RPMI7951 (cell line): ENCODE data around the gene CFLAR. TPM values are rescaled to one million over a fixed set of nuclear protein-coding genes. Genes with fewer than 3 reads are reported as not detected.
A peak's percentile ranks its signal among the peaks of the same experiment; 100 is the strongest.
"Not testable (repeated sequence)": the region's sequence is repeated elsewhere in the genome, so short reads cannot be mapped to it uniquely, and the experiment has no call there.

Experiments
- DNase-seq: peaks from one replicate; pipeline ENCODE4 v3.0.0-alpha.2; 2012; ENCODE audit warnings: low read depth
- total RNA-seq: library from RNA; depleted of rRNA; stranded (reverse); fragments of >200 nt; shearing (Covaris generic); gene quantifications from 2 replicates; pipeline ENCODE4 v1.2.3, GENCODE V29; 2014

The CFLAR gene
- total RNA-seq, 1 experiment from 2014 or later = 46.5 TPM

DNA sequence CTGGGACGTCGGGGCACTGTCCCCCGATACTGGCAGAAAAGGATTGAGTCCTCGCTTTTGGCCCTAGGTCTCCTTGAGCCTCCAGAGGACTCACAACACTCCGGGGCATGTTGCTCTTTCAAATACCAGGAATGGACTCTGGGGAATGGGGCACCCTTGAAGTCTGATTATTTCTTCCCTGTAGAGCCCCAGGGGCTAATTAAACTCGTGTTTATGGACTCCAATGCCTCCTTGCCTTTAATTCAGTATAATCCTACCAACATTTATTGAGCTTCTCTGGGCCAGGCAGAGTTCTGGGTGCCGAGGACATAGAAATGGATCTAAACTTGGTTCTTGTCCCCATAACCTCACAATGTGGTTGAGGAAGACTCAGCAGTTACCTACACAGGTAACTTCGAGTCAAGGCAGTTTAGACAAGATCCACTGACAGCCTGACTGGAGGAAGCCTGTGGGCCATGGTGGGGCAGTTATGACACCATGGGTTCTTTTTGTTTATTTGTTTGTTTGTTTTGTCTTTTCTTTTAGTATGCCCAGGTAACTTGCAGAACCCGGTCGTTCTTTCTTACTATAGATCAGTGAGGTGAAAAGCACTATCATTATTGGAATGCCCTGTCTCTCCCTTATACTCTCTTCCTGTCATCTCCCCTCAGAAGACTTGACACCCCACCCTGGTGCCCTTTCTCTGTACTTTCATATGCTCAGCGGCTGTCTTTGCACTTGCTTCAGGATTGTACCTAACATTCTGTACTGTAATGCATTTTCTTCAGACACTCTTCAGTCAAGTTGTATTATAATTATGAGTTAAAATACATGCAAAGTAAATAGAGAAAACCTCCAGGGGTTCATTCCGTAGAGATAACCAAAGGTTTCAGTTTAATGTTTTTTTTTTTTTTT lies 3.2 kb downstream of the CFLAR start:
- peak; percentile 72 for DNase-seq

DNA sequence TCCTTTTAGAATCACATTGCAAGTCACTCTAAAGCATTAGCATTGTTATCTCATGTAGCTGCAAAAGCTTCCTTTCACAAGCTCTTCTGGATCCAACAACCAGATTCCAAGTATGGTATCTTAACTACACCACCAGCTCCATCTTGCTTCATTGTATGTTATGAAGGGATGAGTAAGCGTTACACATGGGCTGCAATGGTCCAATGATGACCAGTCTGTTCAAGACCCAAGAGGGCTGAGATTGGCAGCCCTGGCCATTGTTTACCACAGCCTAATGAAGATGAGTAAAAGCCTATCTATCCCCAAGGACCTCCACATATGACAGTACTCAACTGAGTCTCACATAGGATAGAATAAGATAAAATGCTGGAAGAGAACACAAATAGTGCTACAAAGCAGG lies 6.3 kb downstream of the CFLAR start:
- peak; percentile 25 for DNase-seq

GRCh38 chr2:201126308-201127151 lies 10.6 kb downstream of the CFLAR start:
- no peak for DNase-seq

DNA sequence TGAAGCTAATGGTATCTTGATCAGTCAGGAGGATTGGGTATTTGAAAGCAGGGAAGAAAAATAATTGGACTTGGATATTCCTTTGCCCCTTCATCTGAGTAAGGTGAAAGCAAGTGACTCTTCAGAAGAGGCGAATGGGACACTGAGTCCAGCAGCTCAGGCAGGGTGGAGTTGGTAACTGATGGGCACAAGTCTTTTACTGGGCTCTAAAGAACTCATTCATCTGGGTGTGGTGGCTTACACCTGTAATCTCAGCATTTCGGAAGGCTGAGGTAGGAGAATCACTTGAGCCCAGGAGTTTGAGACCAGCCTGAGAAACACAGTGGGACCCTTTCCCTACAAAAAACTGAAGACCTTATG lies 11.2 kb downstream of the CFLAR start:
- DNase-seq = no peak

- DNase-seq = peak; percentile 89
Observed at GRCh38 chr2:201127570-201127969, 11.6 kb downstream of the CFLAR start.

DNA sequence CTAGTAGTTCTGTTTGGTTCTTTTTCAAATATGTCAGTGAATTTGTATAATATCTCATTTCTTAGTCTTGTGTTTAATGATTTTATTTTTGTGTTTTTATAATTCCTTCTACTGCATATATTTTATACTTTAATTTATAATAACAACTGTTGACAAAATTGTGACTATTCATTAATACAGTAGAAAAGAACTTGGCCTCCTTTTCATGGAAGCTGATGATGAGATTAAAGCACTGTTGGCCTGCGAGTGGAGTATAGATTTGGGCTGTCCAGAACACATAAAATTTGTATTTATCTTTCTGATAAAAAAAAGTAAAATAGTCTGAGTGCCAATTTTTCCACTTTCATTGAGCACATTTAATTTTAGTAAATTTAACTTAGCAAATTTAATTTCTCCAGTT lies 12.1 kb downstream of the CFLAR start:
- DNase-seq = no peak

DNA sequence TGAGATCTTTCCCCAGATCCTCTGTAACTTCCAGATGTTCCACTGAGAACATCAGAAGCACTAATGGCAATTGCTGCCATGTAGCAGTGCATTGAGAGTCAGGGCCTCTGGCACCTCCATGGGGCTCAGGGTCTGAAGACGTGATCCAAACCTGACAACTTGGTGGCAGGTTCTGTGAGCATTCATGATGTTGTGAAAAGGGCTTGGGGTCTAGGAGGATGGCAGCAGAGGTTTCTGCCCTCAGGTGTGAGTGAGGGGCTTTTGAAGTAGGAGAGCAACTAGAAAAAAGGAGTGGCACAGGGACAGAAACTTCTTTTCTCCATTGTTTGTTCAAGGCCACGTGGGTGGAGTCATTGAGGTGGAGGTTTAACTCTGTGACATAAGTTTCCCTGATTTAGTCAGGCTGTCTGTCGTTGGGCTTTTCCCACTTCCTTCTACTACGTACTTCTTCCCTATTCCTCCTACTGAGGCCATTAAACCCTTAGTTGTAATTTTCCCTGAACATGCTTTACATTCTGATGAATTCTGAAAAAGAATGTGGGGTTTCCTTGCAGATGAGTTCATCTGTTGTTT lies 13.1 kb downstream of the CFLAR start:
- peak; percentile 64 for DNase-seq

DNA sequence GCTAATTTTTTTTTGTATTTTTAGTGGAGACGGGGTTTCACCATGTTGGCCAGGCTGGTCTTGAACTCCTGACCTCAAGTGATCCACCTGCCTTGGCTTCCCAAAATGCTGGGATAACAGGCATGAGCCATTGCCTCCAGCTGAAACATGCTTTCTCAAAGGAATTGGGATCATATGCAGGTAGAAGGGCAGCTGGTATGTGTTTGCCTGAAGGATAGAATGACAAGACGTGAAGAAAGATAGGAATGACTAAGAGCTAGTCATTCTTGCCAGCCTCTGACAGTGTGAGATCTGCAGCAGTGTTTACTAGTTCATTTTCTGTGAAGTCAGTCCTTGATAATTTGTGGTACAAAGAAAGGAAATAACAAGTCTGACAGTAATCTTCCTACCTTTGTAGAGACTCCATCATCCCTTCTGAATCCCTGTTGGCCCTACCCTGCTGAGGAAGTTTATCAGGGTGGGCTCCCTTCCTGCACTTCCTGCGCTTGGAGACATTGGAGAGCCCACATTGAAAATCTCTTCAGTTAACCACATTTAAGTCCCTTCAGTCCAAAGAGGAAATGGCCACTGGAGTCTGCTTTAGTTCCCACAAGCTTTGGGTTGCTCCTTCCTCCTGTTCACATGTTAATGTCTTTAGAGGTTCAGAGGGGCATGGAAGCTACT lies 14.7 kb downstream of the CFLAR start:
- peak; percentile 84 for DNase-seq

GRCh38 chr2:201132518-201132917 lies 16.6 kb downstream of the CFLAR start:
- no peak for DNase-seq

GRCh38 chr2:201135386-201135785 lies 19.4 kb downstream of the CFLAR start:
- no peak for DNase-seq

DNA sequence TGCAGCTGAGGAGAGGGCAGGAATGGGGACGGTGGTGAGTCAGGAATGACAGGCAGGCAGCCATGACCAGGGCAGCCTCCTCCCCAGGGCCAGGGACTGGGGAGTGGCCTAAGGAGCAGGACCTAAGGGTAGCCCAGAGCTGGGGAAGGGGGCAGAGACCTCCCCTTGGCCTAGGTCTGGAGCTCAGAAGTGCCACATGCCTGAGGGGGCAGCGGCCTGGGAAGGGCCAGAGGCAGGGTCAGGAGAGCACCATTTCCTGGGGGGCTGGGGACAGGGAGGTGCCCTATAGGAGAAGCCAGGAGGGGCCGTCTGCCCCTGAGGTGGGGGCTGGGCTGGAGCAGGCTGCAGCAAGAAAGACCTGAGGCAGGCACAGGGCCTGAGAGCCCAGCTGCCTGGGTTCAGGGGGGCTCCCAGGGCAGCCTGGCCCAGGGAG lies 20.9 kb downstream of the CFLAR start:
- no peak for DNase-seq

GRCh38 chr2:201137505-201138400 lies 21.8 kb downstream of the CFLAR start:
- DNase-seq = no peak

DNA sequence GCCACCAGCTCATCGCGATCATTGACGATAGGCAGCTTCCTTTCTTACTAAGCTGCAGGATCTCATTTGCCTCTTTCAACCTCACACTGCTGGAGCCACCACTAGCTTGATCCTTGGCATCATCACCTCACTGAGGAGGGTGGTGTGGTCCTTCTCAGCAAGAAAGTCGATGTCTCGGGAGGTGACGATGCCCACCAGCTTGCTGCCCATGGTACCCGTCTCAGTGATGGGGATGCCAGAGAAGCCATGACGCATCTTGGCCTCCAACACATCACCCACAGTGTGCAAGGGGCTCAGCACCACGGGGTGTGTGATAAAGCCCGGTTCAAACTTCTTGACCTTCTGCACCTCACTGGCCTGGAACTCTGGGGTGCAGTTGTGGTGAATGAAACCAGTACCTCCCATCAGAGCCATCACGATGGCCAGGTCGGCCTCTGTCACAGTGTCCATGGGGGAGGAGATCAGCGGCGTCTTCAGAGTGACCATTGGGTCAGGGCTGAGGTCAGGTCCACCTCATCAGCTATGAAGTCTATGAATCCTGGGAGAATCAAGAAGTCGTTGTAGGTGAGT lies 22.5 kb downstream of the CFLAR start:
- no peak for DNase-seq

DNA sequence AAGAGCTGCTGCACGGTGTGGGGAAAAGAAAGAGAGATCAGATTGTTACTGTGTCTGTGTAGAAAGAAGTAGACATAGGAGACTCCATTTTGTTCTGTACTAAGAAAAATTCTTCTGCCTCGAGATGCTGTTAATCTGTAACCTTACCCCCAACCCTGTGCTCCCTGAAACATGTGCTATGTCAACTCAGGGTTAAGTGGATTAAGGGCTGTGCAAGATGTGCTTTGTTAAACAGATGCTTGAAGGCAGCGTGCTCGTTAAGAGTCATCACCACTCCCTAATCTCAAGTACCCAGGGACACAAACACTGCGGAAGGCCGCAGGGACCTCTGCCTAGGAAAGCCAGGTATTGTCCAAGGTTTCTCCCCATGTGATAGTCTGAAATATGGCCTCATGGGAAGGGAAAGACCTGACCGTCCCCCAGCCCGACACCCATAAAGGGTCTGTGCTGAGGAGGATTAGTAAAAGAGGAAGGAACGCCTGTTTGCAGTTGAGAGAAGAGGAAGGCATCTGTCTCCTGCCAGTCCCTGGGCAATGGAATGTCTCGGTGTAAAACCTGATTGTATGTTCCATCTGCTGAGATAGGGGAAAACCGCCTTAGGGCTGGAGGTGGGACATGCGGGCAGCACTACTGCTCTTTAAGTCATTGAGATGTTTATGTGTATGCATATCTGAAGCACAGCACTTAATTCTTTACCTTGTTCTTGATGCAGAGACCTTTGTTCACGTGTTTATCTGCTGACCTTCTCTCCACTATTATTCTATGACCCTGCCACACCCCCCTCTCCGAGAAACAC lies 23.2 kb downstream of the CFLAR start:
- not testable (repeated sequence) for DNase-seq

- DNase-seq = no peak
Observed at GRCh38 chr2:201139836-201140604, 24.1 kb downstream of the CFLAR start.

GRCh38 chr2:201144101-201145051 lies 28.4 kb downstream of the CFLAR start:
- DNase-seq = no peak

DNA sequence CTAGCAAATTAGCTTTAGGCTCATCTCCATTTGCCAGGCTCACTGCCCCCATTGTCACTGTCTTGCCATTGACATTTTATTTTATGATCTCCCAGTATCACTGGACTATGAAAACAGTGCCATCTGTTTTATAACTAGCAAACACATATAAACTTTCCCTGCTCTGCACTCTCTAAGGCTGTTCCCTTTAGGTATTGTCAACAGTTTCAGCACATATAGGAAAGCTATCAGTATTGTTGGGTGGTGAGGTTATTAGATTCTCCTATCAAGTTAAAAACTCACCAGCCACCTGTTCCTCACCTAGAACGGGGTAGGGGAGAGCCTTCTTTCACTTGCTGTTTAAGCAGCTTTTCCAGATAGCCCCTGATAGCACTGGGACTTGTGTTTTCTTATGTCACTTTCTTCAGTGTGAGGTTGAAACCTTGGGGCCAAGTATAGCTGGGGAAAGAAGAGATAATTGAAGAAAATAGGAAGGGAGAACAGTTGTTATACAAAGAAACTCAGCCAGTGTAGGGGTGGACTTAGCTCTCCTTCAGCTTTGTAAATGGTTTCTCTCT lies 32.5 kb downstream of the CFLAR start:
- DNase-seq = no peak
